Panc1 (cell line): Measurements from ENCODE around the gene SERTAD4.

ENCODE experiments used
- POLR2AphosphoS5 ChIP-seq: IDR thresholded peaks from 2 replicates; pipeline ENCODE4 v1.6.1; 2012; ENCODE audit warnings: mild to moderate bottlenecking, low read depth, low read length, moderate library complexity
- SIN3A ChIP-seq: IDR thresholded peaks from 2 replicates; pipeline ENCODE4 v1.6.1; 2012; ENCODE audit warnings: low read depth, mild to moderate bottlenecking, low read length, moderate library complexity, borderline replicate concordance; ENCODE audit not compliant: insufficient read depth
- TCF7L2 ChIP-seq: IDR thresholded peaks from 2 replicates; pipeline ENCODE4 v1.6.1; 2011; ENCODE audit warnings: mild to moderate bottlenecking, low read depth, low read length, inconsistent platforms
- TF ChIP-seq, protein P1 (sequence below): fragments of 450-650 bp; IDR thresholded peaks from 2 replicates; pipeline ENCODE4 v1.5.1; 2017; ENCODE audit warnings: mild to moderate bottlenecking

DNA sequence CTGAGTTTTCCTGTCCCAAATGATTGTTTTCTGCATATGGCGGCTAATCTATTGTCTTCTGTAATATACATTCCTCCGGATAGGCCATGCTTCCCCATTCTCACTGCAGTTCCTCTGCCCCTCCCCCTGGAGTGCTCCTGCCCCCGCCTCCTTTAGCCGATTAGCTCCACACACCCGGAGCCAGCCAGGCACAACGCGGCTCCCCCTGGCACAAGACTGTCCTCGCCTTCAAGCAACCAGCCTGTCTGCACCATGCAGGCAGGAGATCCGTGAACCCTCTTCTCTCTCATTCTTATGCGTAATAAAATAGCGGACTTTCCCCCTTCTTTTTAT, 18.0 kb downstream of the SERTAD4 start:
- TF ChIP-seq, protein P1, sequence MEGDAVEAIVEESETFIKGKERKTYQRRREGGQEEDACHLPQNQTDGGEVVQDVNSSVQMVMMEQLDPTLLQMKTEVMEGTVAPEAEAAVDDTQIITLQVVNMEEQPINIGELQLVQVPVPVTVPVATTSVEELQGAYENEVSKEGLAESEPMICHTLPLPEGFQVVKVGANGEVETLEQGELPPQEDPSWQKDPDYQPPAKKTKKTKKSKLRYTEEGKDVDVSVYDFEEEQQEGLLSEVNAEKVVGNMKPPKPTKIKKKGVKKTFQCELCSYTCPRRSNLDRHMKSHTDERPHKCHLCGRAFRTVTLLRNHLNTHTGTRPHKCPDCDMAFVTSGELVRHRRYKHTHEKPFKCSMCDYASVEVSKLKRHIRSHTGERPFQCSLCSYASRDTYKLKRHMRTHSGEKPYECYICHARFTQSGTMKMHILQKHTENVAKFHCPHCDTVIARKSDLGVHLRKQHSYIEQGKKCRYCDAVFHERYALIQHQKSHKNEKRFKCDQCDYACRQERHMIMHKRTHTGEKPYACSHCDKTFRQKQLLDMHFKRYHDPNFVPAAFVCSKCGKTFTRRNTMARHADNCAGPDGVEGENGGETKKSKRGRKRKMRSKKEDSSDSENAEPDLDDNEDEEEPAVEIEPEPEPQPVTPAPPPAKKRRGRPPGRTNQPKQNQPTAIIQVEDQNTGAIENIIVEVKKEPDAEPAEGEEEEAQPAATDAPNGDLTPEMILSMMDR: no peak
- no peak for TF ChIP-seq SIN3A
- no peak for TF ChIP-seq POLR2AphosphoS5
- no peak for TF ChIP-seq TCF7L2
